HEK293 (cell line): Measurements from ENCODE around the gene EXOSC5.

Experiments used
- CTCF ChIA-PET: fragments of 350-600 bp; formaldehyde crosslinking; extraction: SDS; loops from one replicate; lab custom pipeline; 2021; ENCODE audit warnings: antibody characterized with exemption; lab: Yijun Ruan, JAX
- POLR2A ChIA-PET: fragments of 300-600 bp; formaldehyde crosslinking; extraction: SDS; loops from one replicate; lab custom pipeline; 2020; ENCODE audit warnings: antibody characterized with exemption, inconsistent platforms; lab: Yijun Ruan, JAX
- H3K27ac ChIP-seq: fragments of 200-500 bp; sonication (Bioruptor generic); 2 replicates; pipeline ENCODE4 v1.5.1; 2014; ENCODE audit warnings: low read depth, low read length, control low read depth, inconsistent platforms; ENCODE audit errors: extremely low read depth
- H3K36me3 ChIP-seq, 2 experiments: fragments of 200-500 bp in 1 of 2; sonication (Bioruptor generic) in 1 of 2; 1 replicate in 1 of 2; 2 replicates in 1 of 2; pipeline ENCODE4 v1.5.1; 2014 to 2017; ENCODE audit warnings: inconsistent platforms in 2 of 2, low read length in 2 of 2; ENCODE audit not compliant: control insufficient read depth in 2 of 2, insufficient read depth in 1 of 2
- H3K4me1 ChIP-seq: fragments of 200-500 bp; sonication (Bioruptor generic); 2 replicates; pipeline ENCODE4 v1.5.1; 2014; ENCODE audit warnings: mild to moderate bottlenecking, low read length, inconsistent platforms; ENCODE audit not compliant: control insufficient read depth, insufficient read depth
- H3K4me3 ChIP-seq: 2 replicates; pipeline ENCODE4 v1.5.1; 2011; ENCODE audit warnings: low read depth, mild to moderate bottlenecking, control low read depth, low read length, moderate library complexity
- H3K9me3 ChIP-seq: fragments of 200-500 bp; sonication (Bioruptor generic); 2 replicates; pipeline ENCODE4 v1.5.1; 2014; ENCODE audit warnings: low read depth, low read length, inconsistent platforms; ENCODE audit not compliant: control insufficient read depth, insufficient read depth
- IKZF3 ChIP-seq: fragments of 450-650 bp; IDR thresholded peaks from 2 replicates; pipeline ENCODE4 v1.5.0; 2018; ENCODE audit warnings: missing biosample characterization, mild to moderate bottlenecking, missing genetic modification characterization, moderate library complexity
- KLF8 ChIP-seq: fragments of 450-650 bp; formaldehyde crosslinking; IDR thresholded peaks from 2 replicates; pipeline ENCODE4 v1.5.1; 2016; ENCODE audit warnings: missing biosample characterization, missing genetic modification characterization
- PRDM4 ChIP-seq: fragments of 450-650 bp; formaldehyde crosslinking; IDR thresholded peaks from 2 replicates; pipeline ENCODE4 v1.5.1; 2017; ENCODE audit warnings: missing biosample characterization, missing genetic modification characterization
- SCRT1 ChIP-seq: fragments of 450-650 bp; formaldehyde crosslinking; IDR thresholded peaks from 2 replicates; pipeline ENCODE4 v1.5.1; 2016; ENCODE audit warnings: missing biosample characterization, missing genetic modification characterization, borderline replicate concordance
- SCRT2 ChIP-seq: fragments of 450-650 bp; formaldehyde crosslinking; IDR thresholded peaks from 2 replicates; pipeline ENCODE4 v1.5.1; 2016; ENCODE audit warnings: missing biosample characterization, missing genetic modification characterization
- TCF7L2 ChIP-seq: IDR thresholded peaks from 2 replicates; pipeline ENCODE4 v1.6.1; 2011; ENCODE audit warnings: low read depth, mild to moderate bottlenecking, inconsistent platforms, low read length, moderate library complexity, borderline replicate concordance
- ZBTB11 ChIP-seq: fragments of 450-650 bp; formaldehyde crosslinking; conservative IDR thresholded peaks from 2 replicates; pipeline ENCODE4 v1.5.1; 2016; ENCODE audit warnings: low read depth, missing biosample characterization, missing genetic modification characterization
- ZNF112 ChIP-seq: fragments of 450-650 bp; formaldehyde crosslinking; IDR thresholded peaks from 2 replicates; pipeline ENCODE4 v1.5.0; 2017; ENCODE audit warnings: missing biosample characterization, missing genetic modification characterization
- ZNF157 ChIP-seq: fragments of 450-650 bp; formaldehyde crosslinking; IDR thresholded peaks from 2 replicates; pipeline ENCODE4 v1.5.1; 2016; ENCODE audit warnings: missing biosample characterization, missing genetic modification characterization
- ZNF16 ChIP-seq: fragments of 450-650 bp; formaldehyde crosslinking; IDR thresholded peaks from 2 replicates; pipeline ENCODE4 v1.5.1; 2016; ENCODE audit warnings: low read depth, missing biosample characterization, missing genetic modification characterization
- ZNF211 ChIP-seq: fragments of 450-650 bp; formaldehyde crosslinking; IDR thresholded peaks from 2 replicates; pipeline ENCODE4 v1.5.1; 2016; ENCODE audit warnings: low read depth, missing biosample characterization, missing genetic modification characterization
- ZNF239 ChIP-seq: fragments of 450-650 bp; formaldehyde crosslinking; IDR thresholded peaks from 2 replicates; pipeline ENCODE4 v1.5.1; 2016; ENCODE audit warnings: missing biosample characterization, missing genetic modification characterization
- ZNF391 ChIP-seq: fragments of 450-650 bp; formaldehyde crosslinking; IDR thresholded peaks from 2 replicates; pipeline ENCODE4 v1.5.1; 2016; ENCODE audit warnings: low read depth, missing biosample characterization, missing genetic modification characterization, borderline replicate concordance
- ZNF394 ChIP-seq: fragments of 450-650 bp; formaldehyde crosslinking; IDR thresholded peaks from 2 replicates; pipeline ENCODE4 v1.5.1; 2016; ENCODE audit warnings: missing biosample characterization, missing genetic modification characterization, mild to moderate bottlenecking, moderate library complexity, borderline replicate concordance
- ZNF510 ChIP-seq: fragments of 450-650 bp; formaldehyde crosslinking; IDR thresholded peaks from 2 replicates; pipeline ENCODE4 v1.5.1; 2018; ENCODE audit warnings: mild to moderate bottlenecking, missing genetic modification characterization, missing biosample characterization; ENCODE audit not compliant: insufficient replicate concordance
- ZNF529 ChIP-seq: fragments of 450-650 bp; formaldehyde crosslinking; IDR thresholded peaks from 2 replicates; pipeline ENCODE4 v1.5.1; 2017; ENCODE audit warnings: missing genetic modification characterization, missing biosample characterization; ENCODE audit not compliant: insufficient replicate concordance
- ZNF558 ChIP-seq: fragments of 450-650 bp; formaldehyde crosslinking; IDR thresholded peaks from 2 replicates; pipeline ENCODE4 v1.5.1; 2016; ENCODE audit warnings: missing biosample characterization, missing genetic modification characterization
- ZNF830 ChIP-seq: fragments of 450-650 bp; IDR thresholded peaks from 2 replicates; pipeline ENCODE4 v1.5.0; 2018; ENCODE audit warnings: missing biosample characterization, missing genetic modification characterization, low read depth, mild to moderate bottlenecking, moderate library complexity
- TF ChIP-seq, protein P1 (sequence below): sonication (generic); formaldehyde crosslinking; IDR thresholded peaks from 2 replicates; pipeline ENCODE4 v1.8.1; 2022; ENCODE audit warnings: mild to moderate bottlenecking, moderate library complexity, missing genetic modification reagents
- TF ChIP-seq, protein P2 (sequence below): fragments of 450-650 bp; formaldehyde crosslinking; IDR thresholded peaks from 2 replicates; pipeline ENCODE4 v1.5.1; 2016; ENCODE audit warnings: missing biosample characterization, missing genetic modification characterization

Gene EXOSC5

DNA sequence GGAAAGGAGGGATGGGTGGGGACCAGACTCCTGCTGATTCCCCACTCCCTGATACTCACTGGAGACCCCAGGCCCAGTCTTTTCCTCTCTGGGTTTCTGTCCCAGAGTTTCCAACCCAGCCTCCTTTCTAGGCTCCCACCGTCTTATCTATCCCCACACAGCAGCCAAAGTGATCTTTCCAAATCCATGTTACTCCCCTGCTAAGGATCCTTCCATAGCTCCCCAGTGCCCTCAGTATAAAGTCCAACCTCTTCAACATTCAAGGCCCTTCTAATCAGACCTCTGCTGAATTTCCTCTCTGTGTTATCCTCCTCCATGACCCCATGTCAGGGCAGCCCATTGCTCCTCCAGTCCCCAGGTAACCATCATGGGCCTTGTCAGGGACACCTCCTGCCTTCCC is 42.1 kb downstream of the EXOSC5 start:
- ChIA-PET POLR2A (interaction anchor here (2.4 kb wide), 1 partner anchor 9 kb away, joined by 22 read pairs; the partner anchor contains the start of gene B9D2), CTCF (interaction anchor here (0.6 to 5.3 kb wide), 10 partner anchors 9 to 720 kb away, joined by 3 to 64 read pairs (median 4); partner anchors contain the start of genes B9D2 and DMAC2)
- Histone ChIP-seq H3K4me1 (peaks cover 5% of the 10 kb centered on the region; the same call in 1 of the 2 replicates), H3K36me3 (no peaks in the 10 kb centered on the region), H3K9me3 (no peaks in the 10 kb centered on the region), H3K27ac (no peak overlapping the region), H3K4me3 (no peak overlapping the region)
- TF ChIP-seq ZNF16 (tag by site-specific recombination) (peak; percentile 91), ZNF112 (tag by site-specific recombination) (no peak)

GRCh38 chr19:41354343-41354953 is 42.7 kb downstream of the EXOSC5 start:
- no peaks in the 10 kb centered on the region for H3K36me3 ChIP-seq
- H3K4me3 ChIP-seq, result peak overlapping the region; percentile 43
- ChIA-PET CTCF (interaction anchor here (0.6 to 5.3 kb wide), 7 partner anchors 9 to 720 kb away, joined by 3 to 64 read pairs (median 5); partner anchors contain the start of genes B9D2 and DMAC2), POLR2A (interaction anchor here (0.6 to 2.4 kb wide), 2 partner anchors 9 to 29 kb away, joined by 4 to 22 read pairs; partner anchors contain the start of gene B9D2)
- H3K27ac ChIP-seq, result no peak overlapping the region; the same call in 1 of the 2 replicates
- peaks cover 5% of the 10 kb centered on the region; the same call in 1 of the 2 replicates for H3K4me1 ChIP-seq
- no peak for TF ChIP-seq ZNF529
- TF ChIP-seq PRDM4, result no peak
- peak; percentile 84; the same call in 1 of the 2 replicates for TF ChIP-seq SCRT1
- TF ChIP-seq IKZF3 (tag by site-specific recombination), result no peak
- no peak for TF ChIP-seq ZNF510
- TF ChIP-seq ZNF830, result no peak
- TF ChIP-seq, protein P1, sequence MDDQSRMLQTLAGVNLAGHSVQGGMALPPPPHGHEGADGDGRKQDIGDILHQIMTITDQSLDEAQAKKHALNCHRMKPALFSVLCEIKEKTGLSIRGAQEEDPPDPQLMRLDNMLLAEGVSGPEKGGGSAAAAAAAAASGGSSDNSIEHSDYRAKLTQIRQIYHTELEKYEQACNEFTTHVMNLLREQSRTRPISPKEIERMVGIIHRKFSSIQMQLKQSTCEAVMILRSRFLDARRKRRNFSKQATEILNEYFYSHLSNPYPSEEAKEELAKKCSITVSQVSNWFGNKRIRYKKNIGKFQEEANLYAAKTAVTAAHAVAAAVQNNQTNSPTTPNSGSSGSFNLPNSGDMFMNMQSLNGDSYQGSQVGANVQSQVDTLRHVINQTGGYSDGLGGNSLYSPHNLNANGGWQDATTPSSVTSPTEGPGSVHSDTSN (CRISPR knock-in tag), result peak; percentile 29; the same call in 1 of the 2 replicates
- TF ChIP-seq SCRT2 (tag by site-specific recombination), result peak; percentile 93; the same call in 1 of the 2 replicates
- no peak for TF ChIP-seq KLF8 (tag by site-specific recombination)
- TF ChIP-seq ZNF211 (tag by site-specific recombination), result no peak
- no peak for TF ChIP-seq TCF7L2
- TF ChIP-seq ZNF239 (tag by site-specific recombination), result no peak
- no peak for TF ChIP-seq ZNF558 (tag by site-specific recombination)
- TF ChIP-seq, protein P2, sequence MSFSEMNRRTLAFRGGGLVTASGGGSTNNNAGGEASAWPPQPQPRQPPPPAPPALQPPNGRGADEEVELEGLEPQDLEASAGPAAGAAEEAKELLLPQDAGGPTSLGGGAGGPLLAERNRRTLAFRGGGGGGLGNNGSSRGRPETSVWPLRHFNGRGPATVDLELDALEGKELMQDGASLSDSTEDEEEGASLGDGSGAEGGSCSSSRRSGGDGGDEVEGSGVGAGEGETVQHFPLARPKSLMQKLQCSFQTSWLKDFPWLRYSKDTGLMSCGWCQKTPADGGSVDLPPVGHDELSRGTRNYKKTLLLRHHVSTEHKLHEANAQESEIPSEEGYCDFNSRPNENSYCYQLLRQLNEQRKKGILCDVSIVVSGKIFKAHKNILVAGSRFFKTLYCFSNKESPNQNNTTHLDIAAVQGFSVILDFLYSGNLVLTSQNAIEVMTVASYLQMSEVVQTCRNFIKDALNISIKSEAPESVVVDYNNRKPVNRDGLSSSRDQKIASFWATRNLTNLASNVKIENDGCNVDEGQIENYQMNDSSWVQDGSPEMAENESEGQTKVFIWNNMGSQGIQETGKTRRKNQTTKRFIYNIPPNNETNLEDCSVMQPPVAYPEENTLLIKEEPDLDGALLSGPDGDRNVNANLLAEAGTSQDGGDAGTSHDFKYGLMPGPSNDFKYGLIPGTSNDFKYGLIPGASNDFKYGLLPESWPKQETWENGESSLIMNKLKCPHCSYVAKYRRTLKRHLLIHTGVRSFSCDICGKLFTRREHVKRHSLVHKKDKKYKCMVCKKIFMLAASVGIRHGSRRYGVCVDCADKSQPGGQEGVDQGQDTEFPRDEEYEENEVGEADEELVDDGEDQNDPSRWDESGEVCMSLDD (tag by site-specific recombination), result peak; percentile 11; the same call in 1 of the 2 replicates
- TF ChIP-seq ZBTB11 (tag by site-specific recombination), result no peak
- 0 out of 2 replicates have a peak, but pooled peaks have one; percentile 2 for TF ChIP-seq ZNF394 (tag by site-specific recombination)
- TF ChIP-seq ZNF391 (tag by site-specific recombination), result no peak
- TF ChIP-seq ZNF157, result no peak
- no peaks in the 10 kb centered on the region for H3K9me3 ChIP-seq
